BLaER1 (cell line): ENCODE results near the gene SYT1.

ENCODE experiments used
- H3K27ac ChIP-seq: shearing (Covaris generic); formaldehyde crosslinking; 2 replicates; pipeline ENCODE4 v1.8.1; 2022
- H3K27me3 ChIP-seq: shearing (Covaris generic); formaldehyde crosslinking; 2 replicates; pipeline ENCODE4 v1.8.1; 2022
- H3K36me3 ChIP-seq: shearing (Covaris generic); formaldehyde crosslinking; 2 replicates; pipeline ENCODE4 v1.8.1; 2022
- H3K4me1 ChIP-seq: shearing (Covaris generic); formaldehyde crosslinking; 2 replicates; pipeline ENCODE4 v1.8.1; 2022
- H3K4me2 ChIP-seq: shearing (Covaris generic); formaldehyde crosslinking; 2 replicates; pipeline ENCODE4 v1.8.1; 2022
- H3K4me3 ChIP-seq: shearing (Covaris generic); formaldehyde crosslinking; 2 replicates; pipeline ENCODE4 v1.8.1; 2022
- H3K9ac ChIP-seq: shearing (Covaris generic); formaldehyde crosslinking; 2 replicates; pipeline ENCODE4 v1.8.1; 2022
- H3K9me3 ChIP-seq: shearing (Covaris generic); formaldehyde crosslinking; 2 replicates; pipeline ENCODE4 v1.8.1; 2022
- H4K20me1 ChIP-seq: shearing (Covaris generic); formaldehyde crosslinking; 2 replicates; pipeline ENCODE4 v1.8.1; 2022
- Cebpa-rat ChIP-seq: shearing (Covaris generic); IDR thresholded peaks from 2 replicates; pipeline ENCODE4 v1.8.1; 2022

The SYT1 gene

DNA sequence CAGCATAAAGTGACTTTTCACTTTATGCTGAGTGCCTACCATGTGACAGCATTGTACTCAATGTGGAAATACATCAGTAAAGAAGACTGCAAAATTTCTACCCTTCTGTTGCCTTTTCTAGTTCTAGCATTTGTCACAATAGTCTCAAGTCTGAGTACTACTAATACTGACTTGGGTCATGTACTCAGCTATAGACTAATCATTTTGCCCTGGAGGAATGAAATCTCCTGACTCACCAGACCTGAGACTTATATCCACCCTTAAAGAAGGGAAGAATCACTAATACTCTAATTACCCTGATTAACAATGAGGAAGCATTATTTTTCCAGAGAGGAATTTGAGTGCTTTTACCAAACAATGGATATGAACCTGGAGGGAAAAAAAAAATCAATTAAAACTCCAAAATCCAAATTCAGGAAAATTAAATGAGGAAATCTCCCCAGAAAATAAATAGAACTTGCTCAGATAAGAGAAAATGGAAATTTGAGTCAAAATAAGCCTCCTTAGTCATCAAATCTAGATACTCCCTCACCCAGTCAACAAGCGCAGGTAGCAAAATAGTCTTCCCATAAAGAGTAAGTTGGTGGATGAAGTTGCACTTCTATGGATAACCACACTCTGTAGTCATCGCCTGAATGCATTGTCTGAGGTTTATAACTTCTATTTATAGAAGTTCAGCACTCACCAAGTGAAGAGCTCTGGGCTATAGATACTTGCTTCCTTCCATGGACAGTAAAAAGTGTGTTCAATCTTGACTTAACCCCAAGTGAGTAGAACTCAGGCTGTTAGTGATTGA lies 386.6 kb downstream of the SYT1 start:
- Histone ChIP-seq H3K4me2 (no peak overlapping the region), H3K27me3 (no peaks in the 10 kb centered on the region)

DNA sequence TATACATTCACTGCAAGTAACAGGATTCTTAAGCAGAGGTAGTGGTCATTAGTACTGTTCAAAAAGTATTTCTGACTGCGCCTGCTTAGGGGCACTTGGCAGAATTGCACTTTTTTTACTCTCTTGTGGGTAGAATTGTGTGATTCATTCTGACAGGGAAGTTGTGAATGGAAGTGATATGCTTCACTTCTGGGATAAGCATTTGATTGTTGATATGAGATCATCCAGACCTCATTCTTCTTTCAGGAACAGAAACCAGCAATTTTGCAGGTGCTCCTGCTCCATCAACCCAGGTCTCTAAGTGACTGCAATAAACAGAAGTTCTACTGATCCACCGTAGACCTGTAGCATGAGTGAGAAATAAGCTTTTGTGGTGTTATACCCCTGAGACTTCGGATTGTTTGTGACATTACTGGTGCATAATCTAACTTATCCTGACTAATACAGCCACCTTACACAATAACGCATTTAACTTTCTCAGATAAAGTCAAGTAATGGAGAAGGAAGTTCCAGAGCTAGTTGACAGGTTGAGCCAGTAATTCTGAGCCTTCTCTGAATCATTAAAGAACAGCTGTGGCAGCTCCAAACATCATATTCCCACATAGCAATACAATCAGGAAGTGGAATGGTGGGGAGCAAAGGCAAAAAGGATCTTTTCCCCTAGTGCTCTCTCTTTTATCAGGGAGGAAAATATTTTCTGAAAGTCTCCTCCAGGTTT lies 387.9 kb downstream of the SYT1 start:
- TF ChIP-seq Cebpa-rat = no peak
- Histone ChIP-seq H3K9me3 (no peaks in the 10 kb centered on the region), H4K20me1 (no peaks in the 10 kb centered on the region), H3K4me1 (peaks cover 6% of the 10 kb centered on the region; the same call in 1 of the 2 replicates), H3K4me2 (no peak overlapping the region), H3K27me3 (no peaks in the 10 kb centered on the region), H3K4me3 (no peak overlapping the region), H3K27ac (no peak overlapping the region), H3K9ac (no peak overlapping the region), H3K36me3 (peaks cover 31% of the 10 kb centered on the region)

More for the DNA sequence above, 386.6 kb downstream of the SYT1 start:
- Histone ChIP-seq H3K36me3 (peaks cover 30% of the 10 kb centered on the region), H3K4me3 (no peak overlapping the region), H3K27ac (no peak overlapping the region), H4K20me1 (no peaks in the 10 kb centered on the region), H3K4me1 (peaks cover 6% of the 10 kb centered on the region; the same call in 1 of the 2 replicates), H3K9me3 (no peaks in the 10 kb centered on the region), H3K9ac (no peak overlapping the region)
- no peak for TF ChIP-seq Cebpa-rat

DNA sequence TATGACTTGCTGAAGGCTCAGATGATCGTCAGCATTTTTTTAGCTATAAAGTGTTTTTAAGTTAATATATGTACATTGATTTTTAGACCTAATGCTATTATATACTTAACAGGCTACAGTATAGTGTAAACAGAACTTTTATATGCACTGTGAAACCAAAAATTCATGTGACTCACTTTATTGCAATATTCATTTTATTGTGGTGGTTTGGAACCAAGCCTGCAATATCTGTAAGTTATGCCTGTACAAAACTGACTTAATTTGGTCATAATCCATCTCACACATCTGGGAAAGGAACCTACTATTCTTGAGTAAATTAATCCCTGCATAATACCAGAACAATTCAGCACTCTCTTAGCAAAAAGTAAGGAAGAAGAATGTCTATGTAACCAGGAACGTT lies 390.7 kb downstream of the SYT1 start:
- no peak for TF ChIP-seq Cebpa-rat
- Histone ChIP-seq H3K36me3 (peaks cover 35% of the 10 kb centered on the region), H3K4me3 (no peak overlapping the region), H3K9ac (no peak overlapping the region), H3K27ac (no peak overlapping the region), H3K9me3 (no peaks in the 10 kb centered on the region), H4K20me1 (no peaks in the 10 kb centered on the region), H3K4me2 (no peak overlapping the region), H3K27me3 (no peaks in the 10 kb centered on the region), H3K4me1 (peaks cover 6% of the 10 kb centered on the region; the same call in 1 of the 2 replicates)

DNA sequence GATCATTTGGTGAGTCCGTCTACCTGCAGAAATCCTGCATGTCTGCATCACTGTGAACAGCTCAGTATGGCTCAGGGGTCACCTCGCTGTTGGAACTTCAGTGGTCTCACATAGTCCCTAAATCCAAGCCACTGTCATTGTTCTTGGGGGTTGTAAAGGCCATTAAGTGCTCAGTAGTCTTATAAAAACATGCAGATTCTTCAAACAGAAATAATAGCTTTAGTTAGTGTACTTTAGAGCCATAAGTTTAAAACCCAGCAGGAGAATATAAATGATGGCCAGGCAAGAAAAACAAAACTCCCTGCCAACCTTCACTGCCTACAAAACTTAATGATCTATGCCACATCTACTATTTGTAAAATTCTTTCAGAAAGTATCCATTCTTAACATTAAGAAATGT lies 396.3 kb downstream of the SYT1 start:
- H3K9me3 ChIP-seq = no peaks in the 10 kb centered on the region

GRCh38 chr12:79262938-79263337 lies 398.4 kb downstream of the SYT1 start:
- H3K9me3 ChIP-seq = no peaks in the 10 kb centered on the region
- no peak for TF ChIP-seq Cebpa-rat
- peaks cover 4% of the 10 kb centered on the region for H3K36me3 ChIP-seq
- no peaks in the 10 kb centered on the region for H3K27me3 ChIP-seq
- no peak overlapping the region for H3K27ac ChIP-seq
- H3K9ac ChIP-seq = no peak overlapping the region
- H3K4me1 ChIP-seq = peaks cover 7% of the 10 kb centered on the region
- no peak overlapping the region for H3K4me3 ChIP-seq
- no peak overlapping the region for H3K4me2 ChIP-seq
- no peaks in the 10 kb centered on the region for H4K20me1 ChIP-seq

More for the DNA sequence above, 396.3 kb downstream of the SYT1 start:
- Histone ChIP-seq H3K27ac (no peak overlapping the region), H3K9ac (no peak overlapping the region), H3K27me3 (no peaks in the 10 kb centered on the region), H4K20me1 (no peaks in the 10 kb centered on the region), H3K4me1 (no peaks in the 10 kb centered on the region), H3K4me2 (no peak overlapping the region), H3K4me3 (no peak overlapping the region), H3K36me3 (peaks cover 12% of the 10 kb centered on the region)
- TF ChIP-seq Cebpa-rat = no peak

DNA sequence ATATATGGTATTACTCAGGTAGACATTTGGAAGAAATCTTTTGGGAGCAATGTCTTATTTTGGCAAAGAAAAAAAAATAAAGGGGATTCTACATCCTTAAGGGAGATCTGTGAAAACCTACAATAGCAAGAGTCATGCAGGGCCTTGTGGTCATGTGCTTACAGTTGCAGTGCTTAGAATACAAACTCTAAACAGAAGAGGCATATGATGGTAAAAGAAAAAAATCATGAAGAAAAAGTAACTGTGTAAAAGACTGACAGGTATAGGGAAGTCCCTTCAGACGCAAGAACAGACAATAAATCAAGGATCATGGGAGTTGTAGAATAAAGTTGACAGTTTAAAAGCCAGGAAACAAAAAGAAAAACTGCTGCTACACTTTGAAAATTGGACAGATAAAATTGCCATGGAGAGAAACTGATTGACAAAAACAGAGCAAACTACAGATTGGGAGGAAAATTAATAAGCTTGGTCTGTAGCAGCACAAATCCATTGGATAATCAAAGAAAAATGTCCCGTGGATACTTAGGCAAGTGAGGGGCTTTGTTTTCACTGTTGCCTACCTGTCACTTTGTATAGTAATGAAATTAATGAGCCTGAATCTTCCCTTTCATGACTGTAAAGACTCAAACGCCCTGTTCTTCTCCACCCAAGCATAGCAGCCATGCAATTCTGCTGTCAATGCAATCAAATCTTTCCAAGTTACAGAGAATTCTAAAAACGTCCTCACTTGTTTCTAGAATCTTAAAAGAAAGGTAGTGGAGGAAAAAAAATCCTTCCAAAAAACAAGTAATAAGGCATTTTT lies 402.0 kb downstream of the SYT1 start:
- no peaks in the 10 kb centered on the region for H3K9me3 ChIP-seq
- H4K20me1 ChIP-seq = no peaks in the 10 kb centered on the region
- no peak overlapping the region for H3K27ac ChIP-seq
- H3K4me2 ChIP-seq = no peak overlapping the region
- H3K27me3 ChIP-seq = no peaks in the 10 kb centered on the region
- no peak overlapping the region for H3K9ac ChIP-seq
- no peak for TF ChIP-seq Cebpa-rat
- H3K36me3 ChIP-seq = no peaks in the 10 kb centered on the region
- peaks cover 10% of the 10 kb centered on the region for H3K4me1 ChIP-seq
- H3K4me3 ChIP-seq = no peak overlapping the region

DNA sequence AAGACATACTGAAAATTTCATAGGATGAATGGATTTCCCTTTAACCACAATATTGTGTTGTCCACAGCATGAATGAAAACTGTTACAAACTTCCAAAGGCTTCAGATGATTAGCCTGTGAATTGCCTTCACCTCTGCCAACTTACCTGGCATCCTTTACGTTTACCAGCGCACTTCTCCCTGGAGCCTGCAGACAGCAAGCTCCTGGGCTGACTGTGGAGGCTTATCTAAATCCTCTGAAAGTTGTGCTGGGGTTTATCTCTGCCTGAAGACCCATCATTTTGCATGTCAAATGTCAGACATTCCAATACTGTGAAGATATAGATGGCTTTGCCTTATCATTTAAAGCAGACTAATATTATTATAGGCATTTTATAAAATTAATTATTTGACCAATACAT lies 403.0 kb downstream of the SYT1 start:
- no peak overlapping the region for H3K9ac ChIP-seq
- H3K36me3 ChIP-seq = no peaks in the 10 kb centered on the region
- TF ChIP-seq Cebpa-rat = no peak
- H3K4me2 ChIP-seq = no peak overlapping the region; the same call in 1 of the 2 replicates
- no peak overlapping the region for H3K27ac ChIP-seq
- H4K20me1 ChIP-seq = no peaks in the 10 kb centered on the region
- no peaks in the 10 kb centered on the region for H3K27me3 ChIP-seq
- H3K9me3 ChIP-seq = no peaks in the 10 kb centered on the region
- peaks cover 15% of the 10 kb centered on the region for H3K4me1 ChIP-seq
- H3K4me3 ChIP-seq = no peak overlapping the region

DNA sequence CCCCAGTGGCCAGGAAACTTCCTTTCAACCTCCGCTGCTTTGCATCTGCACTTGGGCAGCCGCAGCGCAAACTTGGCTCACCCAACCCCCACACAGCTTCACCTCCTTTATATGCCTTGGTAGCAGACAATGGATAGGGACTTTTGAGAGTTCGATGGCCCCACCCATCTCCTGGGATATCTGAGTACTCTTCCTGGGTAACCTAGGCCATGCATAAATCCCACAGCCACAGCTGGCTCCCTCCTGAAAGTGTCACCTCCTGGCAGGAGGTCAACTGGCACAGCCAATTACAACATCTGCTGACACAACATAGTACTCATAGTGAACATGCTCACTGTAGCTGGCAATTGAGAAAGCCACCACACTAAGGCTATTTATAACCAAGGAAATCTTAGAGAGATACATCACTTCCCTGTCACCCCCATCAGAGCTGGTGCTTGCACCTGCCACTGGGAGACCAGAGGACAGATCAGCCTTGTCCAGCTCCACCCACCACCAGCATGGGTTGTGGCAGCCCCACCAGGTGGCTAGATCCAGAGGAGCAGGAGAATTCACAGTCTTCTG lies 410.0 kb downstream of the SYT1 start:
- Histone ChIP-seq H3K4me2 (peak overlapping the region; percentile 80), H3K36me3 (peaks cover 6% of the 10 kb centered on the region), H4K20me1 (no peaks in the 10 kb centered on the region), H3K27me3 (no peaks in the 10 kb centered on the region), H3K9me3 (0 out of 2 replicates have a peak, but pooled peaks cover 4% of the 10 kb centered on the region), H3K27ac (peak overlapping the region; percentile 84), H3K9ac (peak overlapping the region; percentile 68), H3K4me3 (peak overlapping the region; percentile 43), H3K4me1 (peaks cover 37% of the 10 kb centered on the region)
- no peak for TF ChIP-seq Cebpa-rat

DNA sequence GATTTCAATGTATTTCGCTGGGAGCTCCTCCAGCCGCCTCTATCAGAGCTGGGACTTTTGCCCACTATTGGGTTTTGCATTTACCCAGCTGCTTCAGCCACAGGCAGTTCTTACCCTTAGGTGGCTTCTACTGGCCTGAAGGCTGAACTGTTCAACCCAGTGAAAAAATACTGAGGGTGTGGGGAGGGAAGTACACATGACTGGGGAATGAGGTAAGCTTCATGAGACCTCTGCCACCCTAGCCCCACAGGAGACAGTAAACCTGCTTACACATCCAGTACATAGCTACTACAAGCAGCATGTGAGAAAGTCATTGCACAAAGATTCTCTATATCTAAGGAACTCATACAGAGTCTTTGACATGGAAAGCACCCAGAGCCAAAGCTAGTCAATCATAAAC lies 411.1 kb downstream of the SYT1 start:
- 0 out of 2 replicates have a peak, but pooled peaks cover 4% of the 10 kb centered on the region for H3K9me3 ChIP-seq
- H3K36me3 ChIP-seq = peaks cover 6% of the 10 kb centered on the region
- no peak for TF ChIP-seq Cebpa-rat
- peak overlapping the region; percentile 68; the same call in 1 of the 2 replicates for H3K9ac ChIP-seq
- H3K4me2 ChIP-seq = peak overlapping the region; percentile 80
- no peaks in the 10 kb centered on the region for H4K20me1 ChIP-seq
- H3K4me3 ChIP-seq = no peak overlapping the region
- peaks cover 37% of the 10 kb centered on the region for H3K4me1 ChIP-seq
- H3K27ac ChIP-seq = peak overlapping the region; percentile 84
- H3K27me3 ChIP-seq = no peaks in the 10 kb centered on the region
